OCI-LY7 (cell line): ENCODE data around the gene RXRA. TPM values are rescaled to one million over a fixed set of nuclear protein-coding genes. Genes with fewer than 3 reads are reported as not detected.

Experiments
- BruUV-seq: library from RNA; stranded (reverse); fragments of 400-500 nt; replicated peaks from 2 replicates; lab custom pipeline; 2021; lab: Mats Ljungman, UMichigan
- CTCF ChIA-PET: fragments of 300-600 bp; sonication (Branson Sonifier 250); formaldehyde crosslinking; loops from one replicate; lab custom pipeline; 2022; ENCODE audit warnings: antibody characterized with exemption; ENCODE audit not compliant: unreplicated experiment; lab: Charles Lee
- POLR2A ChIA-PET: fragments of 300-600 bp; sonication (Branson Sonifier 250); formaldehyde crosslinking; loops from one replicate; lab custom pipeline; 2022; ENCODE audit warnings: antibody characterized with exemption; lab: Charles Lee
- DNase-seq: peaks from one replicate; pipeline ENCODE4 v3.0.0-alpha.2; 2015; ENCODE audit warnings: low spot score
- H2AFZ ChIP-seq: fragments of 200-600 bp; sonication (generic), shearing (Covaris generic); 2 replicates; pipeline ENCODE4 v1.6.1; 2014; ENCODE audit warnings: mild to moderate bottlenecking, antibody characterized with exemption, low read length, moderate library complexity
- H3K27ac ChIP-seq: fragments of 200-600 bp; sonication (generic); 2 replicates; pipeline ENCODE4 v1.5.1; 2014; ENCODE audit warnings: mixed run types, low read depth, mild to moderate bottlenecking, moderate library complexity, low read length, inconsistent platforms; ENCODE audit not compliant: poor library complexity, severe bottlenecking
- H3K36me3 ChIP-seq: fragments of 200-600 bp; sonication (generic); 2 replicates; pipeline ENCODE4 v1.6.1; 2014; ENCODE audit warnings: mild to moderate bottlenecking, antibody characterized with exemption, low read length, moderate library complexity, mixed read lengths; ENCODE audit not compliant: insufficient read depth
- H3K4me1 ChIP-seq: fragments of 200-600 bp; sonication (generic); 2 replicates; pipeline ENCODE4 v1.5.1; 2014; ENCODE audit warnings: mild to moderate bottlenecking, low read length; ENCODE audit not compliant: insufficient read depth, poor library complexity, severe bottlenecking
- H3K4me2 ChIP-seq: fragments of 200-600 bp; sonication (generic); 2 replicates; pipeline ENCODE4 v1.6.1; 2014; ENCODE audit warnings: mild to moderate bottlenecking, low read length
- H3K4me3 ChIP-seq: fragments of 200-600 bp; sonication (generic); 2 replicates; pipeline ENCODE4 v1.5.1; 2014; ENCODE audit warnings: mild to moderate bottlenecking, low read depth, low read length; ENCODE audit not compliant: poor library complexity, severe bottlenecking
- H3K79me2 ChIP-seq: fragments of 200-600 bp; sonication (generic); 2 replicates; pipeline ENCODE4 v1.6.1; 2016; ENCODE audit warnings: low read depth, mild to moderate bottlenecking, low read length, moderate library complexity, mixed read lengths; ENCODE audit not compliant: insufficient read depth
- H3K9me2 ChIP-seq: fragments of 200-600 bp; sonication (generic); 2 replicates; pipeline ENCODE4 v1.6.1; 2016; ENCODE audit warnings: mild to moderate bottlenecking, low read length, mixed read lengths; ENCODE audit not compliant: insufficient read depth
- H3K9me3 ChIP-seq: fragments of 200-600 bp; sonication (generic); 2 replicates; pipeline ENCODE4 v1.6.1; 2014; ENCODE audit warnings: mild to moderate bottlenecking, mixed run types, low read length, mixed read lengths
- H4K20me1 ChIP-seq: fragments of 200-600 bp; sonication (generic); 2 replicates; pipeline ENCODE4 v1.6.1; 2014; ENCODE audit warnings: mild to moderate bottlenecking, antibody characterized with exemption, low read length, moderate library complexity, mixed read lengths; ENCODE audit not compliant: insufficient read depth
- CTCF ChIP-seq: fragments of 200-600 bp; sonication (generic); conservative IDR thresholded peaks from 2 replicates; pipeline ENCODE4 v1.5.1; 2014; ENCODE audit warnings: mild to moderate bottlenecking, antibody characterized with exemption, low read length, moderate library complexity, mixed read lengths
- EZH2phosphoT487 ChIP-seq: fragments of 200-600 bp; sonication (generic); IDR thresholded peaks from 2 replicates; pipeline ENCODE4 v1.6.1; 2018; ENCODE audit warnings: low read depth, borderline replicate concordance, mild to moderate bottlenecking, mixed run types, antibody characterized with exemption, low read length, moderate library complexity, mixed read lengths
- intact Hi-C: fragments of 100-400 bp; cut with micrococcal nuclease; formaldehyde crosslinking; loops from one replicate; pipeline ENCODE4 v1.10.0; 2022; ENCODE audit not compliant: unreplicated experiment
- total RNA-seq, 2 experiments: library from RNA; depleted of rRNA in 1 of 2; stranded (reverse); fragments of >200 nt in 1 of 2; shearing (Covaris generic) in 1 of 2; gene quantifications; 2 replicates each; pipeline ENCODE4 v1.2.3, GENCODE V29; 2014 to 2022

RXRA gene
- total RNA-seq, 2 experiments from 2014 or later: 0.25 to 0.40 TPM

GRCh38 chr9:134296301-134297082 lies 29.8 kb upstream of the RXRA start:
- no peak overlapping the region for H2AFZ ChIP-seq
- H3K4me3 ChIP-seq: no peak overlapping the region
- no peaks in the 10 kb centered on the region for H3K79me2 ChIP-seq
- H3K9me2 ChIP-seq: no peaks in the 10 kb centered on the region
- H4K20me1 ChIP-seq: no peaks in the 10 kb centered on the region
- intact Hi-C loops: no loop called here
- H3K4me1 ChIP-seq: no peaks in the 10 kb centered on the region
- no TSS peak for BruUV-seq
- ChIA-PET CTCF (no interaction called here), POLR2A (no interaction called here)
- no peak for TF ChIP-seq EZH2phosphoT487
- no peak for TF ChIP-seq CTCF
- H3K27ac ChIP-seq: no peak overlapping the region
- no peak for DNase-seq
- H3K4me2 ChIP-seq: no peak overlapping the region
- no peaks in the 10 kb centered on the region for H3K9me3 ChIP-seq
- no peaks in the 10 kb centered on the region for H3K36me3 ChIP-seq

- Histone ChIP-seq H3K4me2 (no peak overlapping the region), H3K4me1 (no peaks in the 10 kb centered on the region), H3K27ac (no peak overlapping the region), H3K4me3 (no peak overlapping the region), H4K20me1 (no peaks in the 10 kb centered on the region), H3K9me2 (no peaks in the 10 kb centered on the region), H3K36me3 (no peaks in the 10 kb centered on the region), H2AFZ (no peak overlapping the region), H3K79me2 (no peaks in the 10 kb centered on the region), H3K9me3 (no peaks in the 10 kb centered on the region)
- no peak for TF ChIP-seq CTCF
- TF ChIP-seq EZH2phosphoT487: no peak
- intact Hi-C loops: no loop called here
- no TSS peak for BruUV-seq
- ChIA-PET POLR2A (no interaction called here), CTCF (no interaction called here)
- no peak for DNase-seq
Measured at GRCh38 chr9:134297083-134297410, 29.2 kb upstream of the RXRA start.

- Histone ChIP-seq H3K9me2 (no peaks in the 10 kb centered on the region), H3K4me2 (no peak overlapping the region), H3K4me1 (no peaks in the 10 kb centered on the region), H3K36me3 (no peaks in the 10 kb centered on the region), H4K20me1 (no peaks in the 10 kb centered on the region), H3K79me2 (no peaks in the 10 kb centered on the region), H3K9me3 (no peaks in the 10 kb centered on the region), H3K27ac (no peak overlapping the region), H2AFZ (no peak overlapping the region), H3K4me3 (no peak overlapping the region)
- ChIA-PET POLR2A (no interaction called here), CTCF (no interaction called here)
- no TSS peak for BruUV-seq
- DNase-seq: no peak
- intact Hi-C loops: no loop called here
- TF ChIP-seq EZH2phosphoT487 (no peak), CTCF (no peak)
Measured at GRCh38 chr9:134297576-134297975, 28.7 kb upstream of the RXRA start.
